ENCODE results near the gene WDR33. TPM values are rescaled to one million over a fixed set of nuclear protein-coding genes. Genes with fewer than 3 reads are reported as not detected.

Gene WDR33
- total and polyA plus RNA-seq, 2 of the 13 experiments (the other 11 are each of a cell fraction or from before 2014, with no cell fraction given) = 54.9 to 78.2 TPM

DNA sequence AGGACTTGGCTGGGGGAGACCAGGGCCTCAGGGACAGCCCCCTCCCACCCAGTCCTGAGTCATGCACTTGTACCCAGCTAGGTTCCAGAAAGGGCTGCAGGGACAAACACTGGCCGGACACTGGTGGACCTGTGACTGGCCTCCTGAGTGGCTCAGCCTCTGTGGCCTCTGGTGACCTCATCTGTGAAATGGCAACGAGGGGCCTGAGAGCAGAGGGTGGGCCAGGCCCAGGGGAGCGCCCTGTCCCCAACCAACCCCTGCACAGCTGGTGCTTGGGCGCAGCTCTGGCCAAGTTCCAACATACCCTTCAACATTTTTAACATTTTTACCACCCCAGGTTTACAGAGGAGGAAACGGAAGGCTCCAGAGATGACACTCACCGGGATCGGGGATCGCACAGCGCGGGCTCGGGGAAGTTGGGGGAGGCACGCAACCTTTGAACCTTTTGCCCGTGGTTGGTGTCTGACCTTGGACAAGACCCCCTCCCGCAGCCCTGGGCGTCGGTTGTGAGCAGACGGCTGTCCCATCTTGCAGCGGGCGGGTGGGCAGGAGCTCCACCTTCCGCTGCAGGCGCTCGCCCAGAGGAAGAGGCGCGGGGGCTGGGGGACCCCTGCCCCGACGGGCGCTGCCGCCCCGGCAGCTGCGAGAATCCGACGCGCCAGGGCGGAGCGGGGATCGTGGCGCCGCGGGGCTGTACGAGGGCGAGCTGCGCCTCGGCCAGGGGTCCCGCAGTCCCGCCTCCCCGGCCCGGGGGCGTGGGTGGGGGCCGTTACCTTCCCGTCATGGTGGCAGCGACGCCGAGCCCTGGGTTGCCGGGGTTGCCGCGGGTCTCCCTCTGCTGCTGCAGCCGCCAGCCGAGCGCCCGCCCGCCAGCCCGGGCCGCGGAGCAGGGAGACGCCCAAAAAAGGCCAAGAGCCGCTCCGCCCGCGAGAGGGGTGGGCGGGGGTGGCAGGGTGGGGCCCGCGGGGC, 136.4 kb downstream of the WDR33 start (continued):
- TF ChIP-seq ZNF318 (CRISPR knock-in tag; IDR thresholded peaks at IDR 0.05) = no peak
- no peak for TF ChIP-seq ZNF367 (CRISPR knock-in tag; IDR thresholded peaks at IDR 0.05; ENCODE audit: borderline replicate concordance)
- no peak for TF ChIP-seq ZFP82 (CRISPR knock-in tag; IDR thresholded peaks at IDR 0.05; ENCODE audit: borderline replicate concordance)
- TF ChIP-seq, protein P1, sequence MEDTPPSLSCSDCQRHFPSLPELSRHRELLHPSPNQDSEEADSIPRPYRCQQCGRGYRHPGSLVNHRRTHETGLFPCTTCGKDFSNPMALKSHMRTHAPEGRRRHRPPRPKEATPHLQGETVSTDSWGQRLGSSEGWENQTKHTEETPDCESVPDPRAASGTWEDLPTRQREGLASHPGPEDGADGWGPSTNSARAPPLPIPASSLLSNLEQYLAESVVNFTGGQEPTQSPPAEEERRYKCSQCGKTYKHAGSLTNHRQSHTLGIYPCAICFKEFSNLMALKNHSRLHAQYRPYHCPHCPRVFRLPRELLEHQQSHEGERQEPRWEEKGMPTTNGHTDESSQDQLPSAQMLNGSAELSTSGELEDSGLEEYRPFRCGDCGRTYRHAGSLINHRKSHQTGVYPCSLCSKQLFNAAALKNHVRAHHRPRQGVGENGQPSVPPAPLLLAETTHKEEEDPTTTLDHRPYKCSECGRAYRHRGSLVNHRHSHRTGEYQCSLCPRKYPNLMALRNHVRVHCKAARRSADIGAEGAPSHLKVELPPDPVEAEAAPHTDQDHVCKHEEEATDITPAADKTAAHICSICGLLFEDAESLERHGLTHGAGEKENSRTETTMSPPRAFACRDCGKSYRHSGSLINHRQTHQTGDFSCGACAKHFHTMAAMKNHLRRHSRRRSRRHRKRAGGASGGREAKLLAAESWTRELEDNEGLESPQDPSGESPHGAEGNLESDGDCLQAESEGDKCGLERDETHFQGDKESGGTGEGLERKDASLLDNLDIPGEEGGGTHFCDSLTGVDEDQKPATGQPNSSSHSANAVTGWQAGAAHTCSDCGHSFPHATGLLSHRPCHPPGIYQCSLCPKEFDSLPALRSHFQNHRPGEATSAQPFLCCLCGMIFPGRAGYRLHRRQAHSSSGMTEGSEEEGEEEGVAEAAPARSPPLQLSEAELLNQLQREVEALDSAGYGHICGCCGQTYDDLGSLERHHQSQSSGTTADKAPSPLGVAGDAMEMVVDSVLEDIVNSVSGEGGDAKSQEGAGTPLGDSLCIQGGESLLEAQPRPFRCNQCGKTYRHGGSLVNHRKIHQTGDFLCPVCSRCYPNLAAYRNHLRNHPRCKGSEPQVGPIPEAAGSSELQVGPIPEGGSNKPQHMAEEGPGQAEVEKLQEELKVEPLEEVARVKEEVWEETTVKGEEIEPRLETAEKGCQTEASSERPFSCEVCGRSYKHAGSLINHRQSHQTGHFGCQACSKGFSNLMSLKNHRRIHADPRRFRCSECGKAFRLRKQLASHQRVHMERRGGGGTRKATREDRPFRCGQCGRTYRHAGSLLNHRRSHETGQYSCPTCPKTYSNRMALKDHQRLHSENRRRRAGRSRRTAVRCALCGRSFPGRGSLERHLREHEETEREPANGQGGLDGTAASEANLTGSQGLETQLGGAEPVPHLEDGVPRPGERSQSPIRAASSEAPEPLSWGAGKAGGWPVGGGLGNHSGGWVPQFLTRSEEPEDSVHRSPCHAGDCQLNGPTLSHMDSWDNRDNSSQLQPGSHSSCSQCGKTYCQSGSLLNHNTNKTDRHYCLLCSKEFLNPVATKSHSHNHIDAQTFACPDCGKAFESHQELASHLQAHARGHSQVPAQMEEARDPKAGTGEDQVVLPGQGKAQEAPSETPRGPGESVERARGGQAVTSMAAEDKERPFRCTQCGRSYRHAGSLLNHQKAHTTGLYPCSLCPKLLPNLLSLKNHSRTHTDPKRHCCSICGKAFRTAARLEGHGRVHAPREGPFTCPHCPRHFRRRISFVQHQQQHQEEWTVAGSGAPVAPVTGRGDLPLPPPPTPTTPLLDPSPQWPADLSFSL (CRISPR knock-in tag; IDR thresholded peaks at IDR 0.05) = no peak; the same call in 1 of the 2 replicates
- TF ChIP-seq RAD51 (IDR thresholded peaks at IDR 0.05; ENCODE audit: borderline replicate concordance) = no peak
- no peak for TF ChIP-seq CEBPB (IDR thresholded peaks at IDR 0.05; ENCODE audit: borderline replicate concordance, low read depth, low read length)
- TF ChIP-seq, protein P2, sequence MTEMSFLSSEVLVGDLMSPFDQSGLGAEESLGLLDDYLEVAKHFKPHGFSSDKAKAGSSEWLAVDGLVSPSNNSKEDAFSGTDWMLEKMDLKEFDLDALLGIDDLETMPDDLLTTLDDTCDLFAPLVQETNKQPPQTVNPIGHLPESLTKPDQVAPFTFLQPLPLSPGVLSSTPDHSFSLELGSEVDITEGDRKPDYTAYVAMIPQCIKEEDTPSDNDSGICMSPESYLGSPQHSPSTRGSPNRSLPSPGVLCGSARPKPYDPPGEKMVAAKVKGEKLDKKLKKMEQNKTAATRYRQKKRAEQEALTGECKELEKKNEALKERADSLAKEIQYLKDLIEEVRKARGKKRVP (CRISPR knock-in tag; IDR thresholded peaks at IDR 0.05) = no peak
- TF ChIP-seq ZNF737 (CRISPR knock-in tag; IDR thresholded peaks at IDR 0.05; ENCODE audit: borderline replicate concordance) = no peak
- no peak for TF ChIP-seq ZSCAN30 (CRISPR knock-in tag; IDR thresholded peaks at IDR 0.05)
- no peak for TF ChIP-seq HOXA7 (CRISPR knock-in tag; IDR thresholded peaks at IDR 0.05)
- TF ChIP-seq XRCC5 (optimal IDR thresholded peaks at IDR 0.05; ENCODE audit: low read length) = peak; percentile 35
- TF ChIP-seq ONECUT2 (CRISPR knock-in tag; IDR thresholded peaks at IDR 0.05) = no peak
